ENCODE results near the gene TMOD1. TPM values are rescaled to one million over a fixed set of nuclear protein-coding genes. Genes with fewer than 3 reads are reported as not detected.
A peak's percentile ranks its signal among the peaks of the same experiment; 100 is the strongest.

Gene TMOD1
- total and polyA plus RNA-seq, 4 donors: 9.2 to 20.0 (median 14.1) TPM

DNA sequence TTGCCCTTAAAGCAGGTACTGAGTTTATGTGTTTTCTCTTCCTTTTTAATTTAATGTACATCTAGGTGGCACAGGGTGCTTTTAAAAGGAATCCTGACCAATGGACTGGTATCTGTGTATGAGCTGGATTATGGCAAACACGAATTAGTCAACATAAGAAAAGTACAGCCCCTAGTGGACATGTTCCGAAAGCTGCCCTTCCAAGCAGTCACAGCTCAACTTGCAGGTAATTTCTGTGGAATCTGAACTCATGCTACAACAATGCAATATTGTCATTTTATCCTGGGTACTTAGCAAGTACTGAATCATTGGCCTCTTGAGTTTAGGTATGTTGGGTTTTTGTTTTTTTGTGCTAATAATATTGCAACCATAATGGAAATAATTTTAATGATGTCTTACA is 14.4 kb upstream of the TMOD1 start:
- H3K9ac ChIP-seq (ENCODE audit: low read depth in 1 of 2, low read length in 2 of 2): no peak overlapping the region
- TF ChIP-seq SP1 (IDR thresholded peaks at IDR 0.05) (no peak), JUND (IDR thresholded peaks at IDR 0.05) (no peak), NR2F2 (IDR thresholded peaks at IDR 0.05) (no peak), GABPA (IDR thresholded peaks at IDR 0.05 in 1 of 2, conservative IDR thresholded peaks at IDR 0.05 in 1 of 2) (no peak), TAF1 (conservative IDR thresholded peaks at IDR 0.05) (no peak), HNF4G (IDR thresholded peaks at IDR 0.05) (no peak), CTCF (IDR thresholded peaks at IDR 0.05; ENCODE audit: low read depth, low read length, missing input control) (peak; percentile 28), RAD21 (IDR thresholded peaks at IDR 0.05) (peak in 1 of 2 donors; percentile 60)
- no peaks in the 10 kb centered on the region for H3K4me1 ChIP-seq (ENCODE audit: control insufficient read depth in 4 of 4, insufficient read depth in 4 of 4, low read length in 3 of 4)
- WGBS: 78% methylated on average over 2 of the region's 2 CpGs
- no peak for DNase-seq (ENCODE audit: low spot score)
- peaks cover 2 to 16% (median 10%) of the 10 kb centered on the region in 4 donors for H3K36me3 ChIP-seq (ENCODE audit: control insufficient read depth in 4 of 4, insufficient read depth in 3 of 4, low read depth in 1 of 4, low read length in 3 of 4)
- no peak overlapping the region for H3K4me3 ChIP-seq (ENCODE audit: low read depth in 1 of 3, low read length in 3 of 3)
- no peaks in the 10 kb centered on the region for H3K27me3 ChIP-seq (ENCODE audit: control insufficient read depth in 4 of 4, insufficient read depth in 4 of 4, low read length in 3 of 4)
- H3K9me3 ChIP-seq (ENCODE audit: control insufficient read depth in 4 of 4, low read length in 3 of 4): peaks cover 0 to 2% (median under 1%) of the 10 kb centered on the region in 4 donors
- H3K27ac ChIP-seq (ENCODE audit: low read depth in 1 of 2, low read length in 2 of 2): no peak overlapping the region

- TF ChIP-seq MAX (IDR thresholded peaks at IDR 0.05) (no peak), HNF4A (conservative IDR thresholded peaks at IDR 0.05) (no peak), GABPA (IDR thresholded peaks at IDR 0.05 in 1 of 2, conservative IDR thresholded peaks at IDR 0.05 in 1 of 2) (no peak), TAF1 (conservative IDR thresholded peaks at IDR 0.05) (no peak), SP1 (IDR thresholded peaks at IDR 0.05) (no peak), RXRA (IDR thresholded peaks at IDR 0.05) (no peak), CTCF (IDR thresholded peaks at IDR 0.05; ENCODE audit: low read depth, low read length, missing input control) (no peak), REST (IDR thresholded peaks at IDR 0.05) (no peak)
- TF ChIP-seq, protein P1, sequence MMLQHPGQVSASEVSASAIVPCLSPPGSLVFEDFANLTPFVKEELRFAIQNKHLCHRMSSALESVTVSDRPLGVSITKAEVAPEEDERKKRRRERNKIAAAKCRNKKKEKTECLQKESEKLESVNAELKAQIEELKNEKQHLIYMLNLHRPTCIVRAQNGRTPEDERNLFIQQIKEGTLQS (IDR thresholded peaks at IDR 0.05): no peak
- Histone ChIP-seq H3K4me1 (ENCODE audit: control insufficient read depth in 4 of 4, insufficient read depth in 4 of 4, low read length in 3 of 4) (no peaks in the 10 kb centered on the region), H3K36me3 (ENCODE audit: control insufficient read depth in 4 of 4, insufficient read depth in 3 of 4, low read depth in 1 of 4, low read length in 3 of 4) (peaks cover 2 to 14% (median 9%) of the 10 kb centered on the region in 4 donors), H3K4me3 (ENCODE audit: low read depth in 1 of 3, low read length in 3 of 3) (no peak overlapping the region), H3K27me3 (ENCODE audit: control insufficient read depth in 4 of 4, insufficient read depth in 4 of 4, low read length in 3 of 4) (no peaks in the 10 kb centered on the region), H3K27ac (ENCODE audit: low read depth in 1 of 2, low read length in 2 of 2) (no peak overlapping the region), H3K9me3 (ENCODE audit: control insufficient read depth in 4 of 4, low read length in 3 of 4) (peaks cover 0 to 2% (median under 1%) of the 10 kb centered on the region in 4 donors), H3K9ac (ENCODE audit: low read depth in 1 of 2, low read length in 2 of 2) (no peak overlapping the region)
- DNase-seq (ENCODE audit: low spot score): no peak
- 97% methylated on average over 1 of the region's 1 CpG for WGBS
Observed at GRCh38 chr9:97487861-97488260, 13.6 kb upstream of the TMOD1 start.
